HG02642 (cell line): Measurements from ENCODE around the gene LRRC56.
"Not testable (repeated sequence)": the region's sequence is repeated elsewhere in the genome, so short reads cannot be mapped to it uniquely, and the experiment has no call there.

Experiments used
- ATAC-seq: cut with Tn5 transposase; IDR thresholded peaks from one replicate; pipeline ENCODE4 v1.9.1; 2021; ENCODE audit warnings: mild to moderate bottlenecking; ENCODE audit not compliant: unreplicated experiment, poor library complexity

LRRC56 gene

DNA sequence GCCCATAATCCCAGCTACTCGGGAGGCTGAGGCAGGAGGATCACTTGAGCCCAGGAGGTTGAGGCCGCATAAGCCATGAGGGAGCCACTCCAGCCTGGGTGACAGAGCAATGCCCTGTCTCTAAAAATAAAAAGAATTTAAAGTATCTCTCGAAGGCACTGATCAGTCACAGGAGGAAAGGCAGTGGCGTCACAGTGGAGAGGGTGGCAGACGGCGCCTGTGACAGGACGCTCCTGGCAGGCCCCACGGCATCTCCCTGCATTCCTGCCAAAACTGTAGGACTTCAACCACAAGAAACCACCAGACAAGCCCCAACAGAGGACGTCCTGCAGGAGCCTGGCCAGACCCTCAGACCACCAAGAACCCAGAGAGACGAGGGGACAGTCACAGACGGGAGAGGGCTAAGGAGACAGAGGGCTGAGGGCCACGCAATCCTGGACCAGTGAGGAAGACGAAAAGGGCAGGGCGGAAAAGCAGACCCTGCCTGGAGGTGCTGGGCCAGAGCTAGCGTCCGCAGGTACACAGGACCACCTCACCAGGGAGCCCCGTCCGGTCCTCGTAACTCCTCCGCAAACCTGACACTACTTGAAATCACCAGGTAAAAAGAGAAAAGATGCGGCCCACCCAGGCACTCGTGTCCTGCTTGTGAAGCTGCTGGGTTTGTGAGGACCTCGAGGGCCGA, 36.2 kb upstream of the LRRC56 start:
- no peak for ATAC-seq

DNA sequence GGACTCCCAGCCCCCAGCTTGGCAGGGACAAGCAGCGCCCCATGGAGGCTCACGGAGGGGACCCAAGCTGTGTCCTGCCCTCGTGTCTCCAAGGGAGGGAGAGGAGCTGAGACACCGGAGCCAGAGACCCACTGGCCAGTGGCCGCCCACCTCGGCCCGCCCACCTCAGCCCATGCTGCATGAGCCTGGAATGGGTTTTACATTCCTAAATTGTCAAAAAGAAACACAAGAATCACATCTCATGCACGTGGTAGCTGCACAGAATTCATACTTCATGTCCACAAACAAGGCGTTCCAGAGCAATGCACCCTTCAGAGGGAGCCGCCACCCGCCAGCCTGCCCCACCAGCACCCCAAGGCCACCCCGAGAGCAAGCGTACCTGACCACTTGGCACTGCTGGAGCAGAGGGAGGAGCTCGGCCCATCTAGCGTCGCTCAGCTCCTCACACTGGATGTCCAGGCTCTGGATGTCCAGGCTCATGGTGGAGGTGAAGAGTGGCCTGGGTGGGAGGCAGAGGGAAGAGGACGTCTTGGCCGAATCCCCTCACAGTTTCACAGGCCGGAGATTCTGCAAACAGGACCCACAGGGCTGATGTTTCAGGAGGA, 35.5 kb upstream of the LRRC56 start:
- no peak for ATAC-seq

DNA sequence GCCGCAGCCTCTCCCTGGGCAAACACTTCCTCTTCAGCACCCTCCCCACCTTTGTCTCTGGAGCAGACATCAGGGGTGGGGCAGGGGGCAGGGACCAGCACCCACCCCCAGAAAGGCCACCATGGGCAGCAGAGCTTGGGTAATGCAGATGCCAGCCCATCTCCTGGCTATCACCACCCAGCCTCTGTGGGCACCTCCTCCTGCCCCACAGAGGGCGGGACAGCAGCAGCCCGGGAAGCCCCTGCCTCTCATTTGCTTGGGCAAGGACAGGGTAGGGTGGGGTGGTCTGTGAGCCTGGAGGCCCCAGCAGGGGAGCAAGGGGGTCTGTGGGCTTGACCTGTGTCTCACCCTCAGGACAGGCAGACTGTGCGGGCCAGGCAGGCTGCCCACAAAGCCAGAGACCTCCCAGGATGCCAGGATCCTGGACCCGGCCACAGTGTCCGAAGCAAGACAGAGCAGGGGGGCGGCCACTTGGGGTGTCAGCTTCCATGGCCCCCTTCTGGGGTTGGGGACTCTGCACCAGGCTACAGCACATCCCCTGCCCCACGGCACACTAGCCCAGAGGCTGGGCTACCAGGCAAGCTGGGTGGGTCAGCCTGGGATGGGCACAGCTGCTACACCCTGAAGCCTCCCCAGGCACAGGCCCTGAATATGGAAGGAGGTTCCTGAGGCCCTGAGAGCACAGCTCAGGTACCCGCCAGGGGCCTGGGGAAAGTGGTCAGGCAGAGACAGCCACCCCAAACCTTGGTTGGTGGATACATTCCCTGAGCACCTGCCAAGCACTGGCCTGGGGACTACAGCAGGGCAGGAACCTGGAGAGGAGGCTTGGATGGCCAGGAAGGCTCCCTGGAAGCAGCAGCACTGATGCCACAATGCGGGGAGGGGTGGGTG, 34.8 kb upstream of the LRRC56 start:
- ATAC-seq: no peak

- no peak for ATAC-seq
These were observed 33.9 kb upstream of the LRRC56 start for GRCh38 chr11:503179-503981.

- ATAC-seq: no peak
These were observed 33.0 kb upstream of the LRRC56 start for GRCh38 chr11:504053-504993.

- no peak for ATAC-seq
These were observed 32.4 kb upstream of the LRRC56 start for GRCh38 chr11:504994-505344.

DNA sequence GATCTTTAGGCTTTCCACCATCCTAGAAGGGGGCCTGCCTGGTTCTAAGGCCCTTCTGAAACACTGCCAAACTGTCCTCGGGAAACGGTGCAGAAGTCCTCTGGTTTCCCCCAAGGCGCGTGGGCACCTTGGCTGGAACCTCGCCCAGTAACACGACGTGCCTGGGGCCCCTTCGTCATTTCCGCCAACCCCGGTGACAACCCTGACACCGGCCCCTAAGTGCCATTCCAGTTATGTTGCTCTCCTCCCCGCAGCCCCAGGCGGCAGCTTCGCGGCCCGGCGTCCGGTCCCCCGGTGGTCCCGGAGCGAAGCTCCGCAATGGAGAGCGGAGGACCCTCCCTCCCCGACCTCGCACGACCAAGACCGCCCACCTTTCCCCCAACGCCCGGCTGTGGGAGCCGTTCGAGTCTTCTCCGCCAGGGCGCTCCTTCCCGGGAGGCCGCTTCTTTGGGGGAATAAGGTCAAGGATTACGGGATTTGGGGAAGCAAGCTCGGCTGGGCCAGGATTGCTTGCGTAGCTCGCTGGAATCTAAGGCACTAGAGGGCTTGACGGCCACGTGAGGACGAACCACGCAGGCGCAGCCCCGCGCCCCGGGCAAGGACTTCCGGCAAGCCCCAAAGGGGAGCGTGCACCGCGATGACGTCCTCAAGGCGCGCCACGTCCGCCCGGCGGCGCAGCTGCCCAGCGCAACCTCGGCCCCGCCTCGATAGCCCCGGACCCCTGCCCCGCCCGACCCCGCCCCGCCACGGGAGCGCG, 30.9 kb upstream of the LRRC56 start:
- peak; percentile 76 for ATAC-seq

DNA sequence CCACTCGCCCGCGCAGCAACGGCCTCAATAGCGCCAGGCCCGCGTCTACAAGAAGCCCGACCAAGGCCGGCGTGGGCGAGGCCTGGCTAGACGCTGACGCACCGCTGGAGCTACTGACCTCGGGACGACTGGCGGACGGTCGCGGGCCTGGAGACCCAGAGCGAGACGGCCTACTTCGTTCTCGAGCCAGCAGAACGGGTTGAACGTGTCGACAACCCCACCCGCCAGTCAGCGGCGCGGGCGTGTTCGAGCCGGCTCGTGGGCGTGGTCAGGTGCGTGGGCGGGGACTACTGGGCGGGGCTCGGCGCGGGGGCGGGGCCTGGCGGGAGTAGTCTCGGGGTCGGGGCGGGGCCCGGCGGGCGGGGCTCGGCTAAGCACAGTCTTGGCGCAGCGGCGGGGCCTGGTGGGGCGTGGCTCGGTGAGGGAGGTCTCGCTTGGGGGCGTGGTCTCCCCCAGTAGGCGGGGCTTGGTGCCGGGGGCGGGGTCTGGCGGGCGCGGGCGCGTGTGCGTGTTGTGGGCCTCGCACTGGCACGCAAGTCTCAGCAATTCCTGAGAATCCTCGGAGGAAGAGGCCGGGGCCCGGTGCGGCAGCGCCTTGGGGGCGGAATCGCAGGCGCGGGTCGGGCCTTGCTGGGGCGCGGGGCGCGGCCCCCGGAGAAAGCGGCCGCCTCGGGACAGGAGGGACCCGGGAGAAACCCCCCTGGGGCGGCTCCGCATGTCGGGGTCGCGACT, 30.2 kb upstream of the LRRC56 start, which contains the start of gene RNH1:
Gene RNH1, minus strand, starts transcription at position 248 of the 732 bp plus-strand sequence. CDS start 5,080 bp downstream, outside the sequence.
- peak; percentile 53 for ATAC-seq

- ATAC-seq: no peak
These were observed 29.4 kb upstream of the LRRC56 start for GRCh38 chr11:507727-508515.

DNA sequence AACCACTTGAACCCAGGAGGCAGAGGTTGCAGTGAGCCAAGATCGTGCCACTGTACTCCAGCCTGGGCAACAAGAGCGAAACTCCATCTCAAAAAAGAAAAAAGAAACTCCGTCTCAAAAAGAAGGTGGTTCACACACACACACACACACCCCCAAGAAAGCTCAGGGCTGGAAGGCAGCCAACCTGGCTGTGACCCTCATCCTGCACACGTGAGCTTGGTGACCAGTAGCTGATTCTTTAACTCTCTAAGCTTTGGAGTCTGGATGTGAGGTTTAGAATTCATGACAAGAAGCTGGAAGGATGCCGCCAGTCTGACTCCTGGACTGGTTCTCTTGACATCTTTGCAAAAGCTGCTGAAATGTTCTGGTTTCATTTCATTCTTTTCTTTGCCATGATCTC, 28.4 kb upstream of the LRRC56 start:
- ATAC-seq: no peak

- ATAC-seq: no peak
These were observed 24.3 kb upstream of the LRRC56 start for GRCh38 chr11:512761-513595.

GRCh38 chr11:514606-515005, 22.7 kb upstream of the LRRC56 start:
- ATAC-seq: no peak

DNA sequence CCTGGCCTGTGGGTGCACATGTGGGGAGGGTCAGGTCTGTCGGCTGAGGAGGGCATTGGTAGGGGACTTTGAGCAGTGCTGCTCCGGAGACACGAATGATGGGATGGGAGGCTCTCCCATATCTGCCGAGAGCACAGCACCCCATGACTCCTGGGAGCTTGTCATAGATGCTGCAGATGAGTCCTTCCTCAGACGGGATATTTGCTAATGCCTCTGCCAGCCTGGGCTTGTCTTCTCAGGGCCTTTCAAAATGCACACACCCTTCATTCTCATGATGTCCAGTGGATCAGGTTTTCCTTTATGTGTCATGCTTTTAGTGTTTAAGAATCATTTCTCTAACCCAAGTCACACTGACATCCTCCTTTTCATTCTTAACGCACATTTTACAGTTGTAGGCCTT, 22.2 kb upstream of the LRRC56 start:
- no peak for ATAC-seq

GRCh38 chr11:516400-516799, 20.9 kb upstream of the LRRC56 start:
- no peak for ATAC-seq

DNA sequence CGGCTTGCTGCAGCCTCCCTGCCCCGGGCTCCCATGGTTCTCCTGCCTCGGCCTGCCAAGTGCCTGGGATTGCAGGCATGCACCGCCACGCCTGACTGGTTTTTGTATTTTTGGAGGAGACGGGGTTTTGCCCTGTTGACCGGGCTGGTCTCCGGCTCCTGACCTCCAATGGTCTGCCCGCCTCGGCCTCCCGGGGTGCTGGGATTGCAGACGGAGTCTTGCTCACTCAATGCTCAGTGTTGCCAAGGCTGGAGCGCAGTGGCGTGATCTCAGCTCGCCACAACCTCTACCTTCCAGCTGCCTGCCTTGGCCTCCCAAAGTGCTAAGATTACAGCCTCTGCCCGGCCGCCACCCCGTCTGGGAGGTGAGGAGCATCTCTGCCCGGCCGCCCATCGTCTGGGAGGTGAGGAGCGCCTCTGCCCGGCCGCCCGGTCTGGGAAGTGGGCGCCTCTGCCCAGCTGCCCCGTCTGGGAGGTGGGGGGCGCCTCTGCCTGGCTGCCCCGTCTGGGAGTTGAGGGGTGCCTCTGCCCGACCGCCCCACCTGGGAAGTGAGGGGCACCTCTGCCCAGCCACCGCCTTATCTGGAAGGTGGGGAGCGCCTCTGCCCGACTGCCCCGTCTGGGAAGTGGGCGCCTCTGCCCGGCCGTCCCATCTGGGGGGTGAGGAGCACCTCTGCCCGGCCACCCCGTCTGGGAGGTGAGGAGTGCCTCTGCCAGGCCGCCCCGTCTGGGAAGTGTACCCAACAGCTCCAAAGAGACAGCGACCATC, 20.2 kb upstream of the LRRC56 start:
- ATAC-seq: not testable (repeated sequence)
